H1 (cell line): ENCODE results near the gene AP1S3. TPM values are rescaled to one million over a fixed set of nuclear protein-coding genes. Genes with fewer than 3 reads are reported as not detected.
"Not testable (repeated sequence)": the region's sequence is repeated elsewhere in the genome, so short reads cannot be mapped to it uniquely, and the experiment has no call there.

Experiments
- CTCF ChIA-PET: fragments of 300-600 bp; sonication (Branson Sonifier 250); formaldehyde crosslinking; loops from one replicate; lab custom pipeline; 2021; ENCODE audit not compliant: partially characterized antibody; lab: Charles Lee
- POLR2A ChIA-PET: fragments of 300-600 bp; sonication (Branson Sonifier 250); formaldehyde crosslinking; loops from one replicate; lab custom pipeline; 2021; ENCODE audit warnings: inconsistent platforms; ENCODE audit not compliant: partially characterized antibody; lab: Charles Lee
- DNase-seq, 2 experiments: peaks; one replicate each; pipeline versions ENCODE4 v3.0.0 to v3.0.0-alpha.2; 2010 to 2022; ENCODE audit warnings: low spot score in 2 of 2, low read depth in 1 of 2, mixed read lengths in 1 of 2
- FAIRE-seq: peaks from 2 replicates; lab custom pipeline; 2011; peaks lifted over from hg19 to GRCh38; lab: Jason Lieb, UNC
- H2AFZ ChIP-seq: 2 replicates; pipeline ENCODE4 v1.8.1; 2012; ENCODE audit warnings: low read length, inconsistent platforms
- H2AK5ac ChIP-seq: 2 replicates; pipeline ENCODE4 v1.6.1; 2013; ENCODE audit warnings: low read depth, low read length
- H2BK120ac ChIP-seq: replicated peaks from 2 replicates; pipeline ENCODE3; 2013; ENCODE audit warnings: low read depth, low read length, inconsistent platforms
- H2BK12ac ChIP-seq: 2 replicates; pipeline ENCODE4 v1.6.1; 2013; ENCODE audit warnings: low read depth, low read length
- H2BK15ac ChIP-seq: 2 replicates; pipeline ENCODE4 v1.6.1; 2013; ENCODE audit warnings: low read length
- H2BK20ac ChIP-seq: 2 replicates; pipeline ENCODE4 v1.6.1; 2013; ENCODE audit warnings: low read length
- H2BK5ac ChIP-seq: 2 replicates; pipeline ENCODE4 v1.6.1; 2013; ENCODE audit warnings: low read depth, low read length
- H3K14ac ChIP-seq: 2 replicates; pipeline ENCODE4 v1.6.1; 2013; ENCODE audit warnings: inconsistent platforms; ENCODE audit not compliant: insufficient read length
- H3K18ac ChIP-seq: 2 replicates; pipeline ENCODE4 v1.6.1; 2013; ENCODE audit warnings: low read length; ENCODE audit errors: extremely low read depth
- H3K23ac ChIP-seq: 2 replicates; pipeline ENCODE4 v1.6.1; 2013; ENCODE audit warnings: inconsistent platforms; ENCODE audit not compliant: insufficient read length
- H3K23me2 ChIP-seq: 2 replicates; pipeline ENCODE4 v1.6.1; 2013; ENCODE audit warnings: low read depth, low read length
- H3K27ac ChIP-seq: 2 replicates; pipeline ENCODE4 v1.6.1; 2011; ENCODE audit warnings: low read depth, low read length, inconsistent platforms
- H3K27me3 ChIP-seq, 4 experiments: replicated peaks in 1 of 4; 1 replicate in 1 of 4; 2 replicates in 3 of 4; pipeline versions ENCODE4 v1.6.1 to v1.8.1; 2011 to 2013; ENCODE audit warnings: low read length in 3 of 4, mild to moderate bottlenecking in 3 of 4, inconsistent platforms in 2 of 4, mixed read lengths in 2 of 4, moderate library complexity in 1 of 4; ENCODE audit not compliant: control insufficient read depth in 3 of 4, insufficient read depth in 3 of 4; ENCODE audit errors: extremely low read depth in 1 of 4
- H3K36me3 ChIP-seq, 4 experiments: 2 replicates each; pipeline versions ENCODE4 v1.6.1 to v1.8.1; 2011 to 2013; ENCODE audit warnings: mild to moderate bottlenecking in 4 of 4, low read length in 3 of 4, moderate library complexity in 2 of 4, control low read depth in 1 of 4, inconsistent platforms in 1 of 4; ENCODE audit not compliant: insufficient read depth in 4 of 4, control insufficient read depth in 2 of 4
- H3K4ac ChIP-seq: replicated peaks from 2 replicates; pipeline ENCODE3; 2013; ENCODE audit warnings: low read length, low read depth, mixed read lengths, inconsistent platforms; ENCODE audit not compliant: insufficient read length
- H3K4me1 ChIP-seq, 4 experiments: replicated peaks in 1 of 4; 1 replicate in 1 of 4; 2 replicates in 3 of 4; pipeline versions ENCODE4 v1.6.1 to v1.8.1; 2011 to 2013; ENCODE audit warnings: low read length in 3 of 4, inconsistent platforms in 2 of 4, mixed read lengths in 1 of 4; ENCODE audit not compliant: insufficient read depth in 4 of 4, control insufficient read depth in 3 of 4
- H3K4me2 ChIP-seq, 2 experiments: 2 replicates each; pipeline versions ENCODE4 v1.6.1 to v1.8.1; 2011 to 2013; ENCODE audit warnings: low read depth in 2 of 2, low read length in 2 of 2, control low read depth in 1 of 2, inconsistent platforms in 1 of 2, mild to moderate bottlenecking in 1 of 2; ENCODE audit not compliant: insufficient read depth in 1 of 2
- H3K4me3 ChIP-seq, 4 experiments: fragments of 200-600, 300-600 bp in 1 of 4; sonication (generic), shearing (Covaris generic), sonication (Bioruptor Twin) in 1 of 4; 2 replicates each; pipeline versions ENCODE4 v1.5.1 to v1.8.1; 2011 to 2016; ENCODE audit warnings: low read length in 4 of 4, low read depth in 3 of 4, control low read depth in 2 of 4, inconsistent platforms in 2 of 4, mild to moderate bottlenecking in 2 of 4, mixed read lengths in 1 of 4, moderate library complexity in 1 of 4; ENCODE audit not compliant: insufficient read depth in 2 of 4; ENCODE audit errors: extremely low read depth in 1 of 4
- H3K56ac ChIP-seq: replicated peaks from 2 replicates; pipeline ENCODE3; 2013; ENCODE audit warnings: low read depth, mild to moderate bottlenecking, mixed read lengths, low read length, inconsistent platforms; ENCODE audit not compliant: insufficient read length
- H3K79me1 ChIP-seq: 2 replicates; pipeline ENCODE4 v1.6.1; 2013; ENCODE audit warnings: low read depth, low read length, control low read depth
- H3K79me2 ChIP-seq, 2 experiments: 2 replicates each; pipeline versions ENCODE4 v1.6.1 to v1.8.1; 2012 to 2013; ENCODE audit warnings: low read length in 2 of 2, mild to moderate bottlenecking in 2 of 2, inconsistent platforms in 1 of 2; ENCODE audit not compliant: insufficient read depth in 2 of 2, control insufficient read depth in 1 of 2
- H3K9ac ChIP-seq, 4 experiments: replicated peaks in 1 of 4; 1 replicate in 1 of 4; 2 replicates in 3 of 4; pipeline versions ENCODE4 v1.6.1 to v1.8.1; 2011 to 2013; ENCODE audit warnings: low read depth in 3 of 4, low read length in 3 of 4, control low read depth in 2 of 4, mild to moderate bottlenecking in 2 of 4, moderate library complexity in 2 of 4, inconsistent platforms in 1 of 4; ENCODE audit errors: extremely low read depth in 1 of 4
- H3K9me3 ChIP-seq, 2 experiments: 2 replicates each; pipeline versions ENCODE4 v1.6.1 to v1.8.1; 2012 to 2013; ENCODE audit warnings: mild to moderate bottlenecking in 2 of 2, moderate library complexity in 2 of 2, control low read depth in 1 of 2, inconsistent platforms in 1 of 2, low read depth in 1 of 2, low read length in 1 of 2, mixed read lengths in 1 of 2; ENCODE audit not compliant: insufficient read depth in 2 of 2
- H4K20me1 ChIP-seq, 2 experiments: replicated peaks in 1 of 2; 2 replicates each; pipeline versions ENCODE3 to v1.8.1; 2011 to 2013; ENCODE audit warnings: inconsistent platforms in 2 of 2, low read length in 2 of 2, mild to moderate bottlenecking in 1 of 2; ENCODE audit not compliant: insufficient read depth in 2 of 2, control insufficient read depth in 1 of 2
- H4K5ac ChIP-seq: 2 replicates; pipeline ENCODE4 v1.6.1; 2013; ENCODE audit warnings: low read length, low read depth, mixed read lengths, inconsistent platforms; ENCODE audit not compliant: insufficient read length
- H4K8ac ChIP-seq: 2 replicates; pipeline ENCODE4 v1.8.0; 2013; ENCODE audit warnings: mild to moderate bottlenecking, moderate library complexity, low read length, inconsistent platforms; ENCODE audit not compliant: insufficient read depth; ENCODE audit errors: extremely low read depth
- H4K91ac ChIP-seq: replicated peaks from 2 replicates; pipeline ENCODE3; 2013; ENCODE audit warnings: low read length, mixed read lengths, inconsistent platforms; ENCODE audit not compliant: insufficient read length
- WGBS, 2 experiments: shearing (Covaris generic) in 1 of 2; methylation state at CpG; one replicate each; pipeline versions ENCODE4 v1.1.6 to v1.1.7; 2013 to 2015; ENCODE audit warnings: low lambda C conversion rate in 2 of 2, mixed read lengths in 2 of 2, inconsistent platforms in 1 of 2, low coverage in 1 of 2, missing lambda C conversion rate in 1 of 2; ENCODE audit not compliant: insufficient replicate concordance in 2 of 2, insufficient coverage in 1 of 2, insufficient read length in 1 of 2; ENCODE audit errors: extremely low coverage in 1 of 2, missing lambda C conversion rate in 1 of 2; 5-methylcytosine and 5-hydroxymethylcytosine counted together
- polyA plus RNA-seq, 7 experiments: library from polyadenylated mRNA; depleted of rRNA in 3 of 7; stranded (reverse) in 5 of 7; unstranded in 2 of 7; fragments of >200 nt in 5 of 7; fragments of 200-250 nt in 2 of 7; gene quantifications; 1 replicate in 5 of 7; 2 replicates in 1 of 7; 4 replicates in 1 of 7; pipeline versions ENCODE4 v1.2.1 to v1.2.3, GENCODE V29; 2011 to 2013; ENCODE audit warnings: missing spikeins in 2 of 7, mixed read lengths in 2 of 7
- total RNA-seq: library from RNA; stranded (reverse); fragmentation: NEBNext Ultra II Directional; extraction: Animal tissue kit (Norgen Biotek cat#: 25700); gene quantifications from 2 replicates; pipeline ENCODE4 v1.2.1, GENCODE V29; 2021
- TF ChIP-seq, protein P1 (sequence below), 3 experiments: IDR thresholded peaks; 1 replicate in 2 of 3; 2 replicates in 1 of 3; pipeline versions ENCODE4 v1.5.1 to v1.6.1; 2011; ENCODE audit warnings: low read length in 3 of 3, mild to moderate bottlenecking in 3 of 3, inconsistent platforms in 2 of 3, low read depth in 1 of 3, moderate library complexity in 1 of 3; ENCODE audit not compliant: insufficient read depth in 1 of 3; ENCODE audit errors: control extremely low read depth in 1 of 3

Gene AP1S3
- total and polyA plus RNA-seq, 2 of the 8 experiments (the other 6 are each of a cell fraction or from before 2014, with no cell fraction given): 3.9 to 20.2 TPM

DNA sequence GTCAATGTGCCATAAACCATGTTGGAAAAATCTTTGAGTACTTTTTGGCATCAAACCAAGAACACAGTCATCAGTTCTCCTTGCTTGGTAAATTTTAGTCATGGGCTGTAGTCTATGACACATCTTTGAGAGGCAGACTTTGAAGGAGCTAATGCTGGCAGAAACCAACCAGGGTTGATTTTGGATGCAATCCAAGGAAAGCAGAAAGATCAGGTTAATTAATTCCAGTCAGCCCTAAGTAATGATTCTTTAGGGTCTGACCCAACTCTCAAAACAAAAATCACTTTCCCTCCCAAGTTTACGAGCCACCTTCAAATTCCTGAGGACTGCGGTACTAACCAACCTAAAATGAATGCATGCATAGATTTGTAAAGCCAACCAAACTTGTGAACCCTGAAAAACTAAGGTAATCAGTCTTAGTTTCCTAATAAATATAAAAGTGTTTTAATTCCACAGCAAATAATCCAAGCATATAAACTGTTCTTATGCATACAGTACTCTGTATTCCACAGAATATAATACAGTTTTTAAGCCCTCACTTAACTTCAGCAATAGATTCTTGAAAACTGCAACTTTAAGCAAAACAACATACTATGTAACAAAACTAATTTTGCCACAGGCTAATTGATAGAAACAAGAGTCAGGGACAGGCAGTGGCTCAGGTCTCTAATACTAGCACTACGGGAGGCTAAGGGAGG, 22.0 kb downstream of the AP1S3 start (continued):
- TF ChIP-seq, protein P1, sequence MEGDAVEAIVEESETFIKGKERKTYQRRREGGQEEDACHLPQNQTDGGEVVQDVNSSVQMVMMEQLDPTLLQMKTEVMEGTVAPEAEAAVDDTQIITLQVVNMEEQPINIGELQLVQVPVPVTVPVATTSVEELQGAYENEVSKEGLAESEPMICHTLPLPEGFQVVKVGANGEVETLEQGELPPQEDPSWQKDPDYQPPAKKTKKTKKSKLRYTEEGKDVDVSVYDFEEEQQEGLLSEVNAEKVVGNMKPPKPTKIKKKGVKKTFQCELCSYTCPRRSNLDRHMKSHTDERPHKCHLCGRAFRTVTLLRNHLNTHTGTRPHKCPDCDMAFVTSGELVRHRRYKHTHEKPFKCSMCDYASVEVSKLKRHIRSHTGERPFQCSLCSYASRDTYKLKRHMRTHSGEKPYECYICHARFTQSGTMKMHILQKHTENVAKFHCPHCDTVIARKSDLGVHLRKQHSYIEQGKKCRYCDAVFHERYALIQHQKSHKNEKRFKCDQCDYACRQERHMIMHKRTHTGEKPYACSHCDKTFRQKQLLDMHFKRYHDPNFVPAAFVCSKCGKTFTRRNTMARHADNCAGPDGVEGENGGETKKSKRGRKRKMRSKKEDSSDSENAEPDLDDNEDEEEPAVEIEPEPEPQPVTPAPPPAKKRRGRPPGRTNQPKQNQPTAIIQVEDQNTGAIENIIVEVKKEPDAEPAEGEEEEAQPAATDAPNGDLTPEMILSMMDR (IDR thresholded peaks at IDR 0.05; ENCODE audit: control extremely low read depth in 1 of 3, insufficient read depth in 1 of 3, low read depth in 1 of 3, low read length in 3 of 3): no peak

DNA sequence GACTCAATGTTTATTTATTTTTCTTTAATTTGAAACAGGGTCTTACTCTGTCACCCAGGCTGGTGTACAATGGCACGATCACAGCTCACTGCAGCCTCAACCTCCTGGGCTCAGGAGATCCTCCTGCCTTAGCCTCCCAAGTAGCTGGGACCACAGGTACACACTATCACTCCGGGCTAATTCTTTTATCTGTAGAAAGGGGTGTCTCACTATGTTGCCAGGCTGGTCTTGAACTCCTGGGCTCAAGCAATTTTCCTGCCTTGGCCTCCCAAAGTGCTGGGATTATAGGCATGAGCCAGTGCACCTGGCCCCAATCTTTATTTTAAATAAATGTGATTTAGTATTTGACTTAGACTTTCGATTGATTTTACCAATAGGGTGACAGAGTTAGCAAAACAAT, 22.6 kb downstream of the AP1S3 start:
- H3K9ac ChIP-seq, H3K18ac ChIP-seq, H3K27me3 ChIP-seq, H3K79me1 ChIP-seq, H4K5ac ChIP-seq, FAIRE-seq, H2BK15ac ChIP-seq, H2BK12ac ChIP-seq, H3K4me3 ChIP-seq, POLR2A ChIA-PET, H2AFZ ChIP-seq, H2BK120ac ChIP-seq, H4K91ac ChIP-seq, H3K23ac ChIP-seq, DNase-seq, H4K20me1 ChIP-seq, H3K4me2 ChIP-seq, H2AK5ac ChIP-seq, H3K36me3 ChIP-seq, H3K9me3 ChIP-seq, H4K8ac ChIP-seq, H3K23me2 ChIP-seq, H3K56ac ChIP-seq, H3K14ac ChIP-seq, H2BK5ac ChIP-seq, H3K4me1 ChIP-seq, H3K4ac ChIP-seq, H3K27ac ChIP-seq, H2BK20ac ChIP-seq: not testable (repeated sequence)
- peaks cover 0 to 39% of the 10 kb centered on the region in 2 experiments; a peak in 2 of 4 replicates for H3K79me2 ChIP-seq
- 95% methylated on average over 3 of the region's 3 CpGs; no CpG with 5 or more reads in 1 of the 2 experiments for WGBS, 2 experiments
- CTCF ChIA-PET: interaction anchor here (1.2 kb wide), 1 partner anchor 13 kb away, joined by 4 read pairs; no protein-coding TSS in a partner anchor
